NCI-H2081 treated with DMSO at 0.1 percent for 48 hours (cell line): ENCODE results near the gene ACR.
"Not testable (repeated sequence)": the region's sequence is repeated elsewhere in the genome, so short reads cannot be mapped to it uniquely, and the experiment has no call there.

Experiments
- DNase-seq: peaks from one replicate; lab custom pipeline; 2025; lab: John Stamatoyannopoulos, UW

The ACR gene

GRCh38 chr22:50780244-50780643 lies 42.2 kb downstream of the ACR start:
- DNase-seq: not testable (repeated sequence)

- DNase-seq: not testable (repeated sequence)
Observed at GRCh38 chr22:50782253-50782652, 44.2 kb downstream of the ACR start.

GRCh38 chr22:50783033-50783879 lies 45.3 kb downstream of the ACR start, which contains the start of gene RABL2B:
TSS of gene RABL2B (minus strand) at chr22:50783636. CDS start at chr22:50782294, 1,342 bp downstream.
- DNase-seq: not testable (repeated sequence)

GRCh38 chr22:50783880-50784276 lies 45.9 kb downstream of the ACR start:
- DNase-seq: not testable (repeated sequence)

- not testable (repeated sequence) for DNase-seq
Observed at GRCh38 chr22:50785289-50785688, 47.3 kb downstream of the ACR start.

- DNase-seq: not testable (repeated sequence)
Observed at GRCh38 chr22:50786936-50787335, 48.9 kb downstream of the ACR start.
